Measurements from ENCODE around the gene CNRIP1. TPM values are rescaled to one million over a fixed set of nuclear protein-coding genes. Genes with fewer than 3 reads are reported as not detected.

The CNRIP1 gene, protein sequence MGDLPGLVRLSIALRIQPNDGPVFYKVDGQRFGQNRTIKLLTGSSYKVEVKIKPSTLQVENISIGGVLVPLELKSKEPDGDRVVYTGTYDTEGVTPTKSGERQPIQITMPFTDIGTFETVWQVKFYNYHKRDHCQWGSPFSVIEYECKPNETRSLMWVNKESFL
- total RNA-seq = 17.5 and 29.8 TPM in 2 replicates

DNA sequence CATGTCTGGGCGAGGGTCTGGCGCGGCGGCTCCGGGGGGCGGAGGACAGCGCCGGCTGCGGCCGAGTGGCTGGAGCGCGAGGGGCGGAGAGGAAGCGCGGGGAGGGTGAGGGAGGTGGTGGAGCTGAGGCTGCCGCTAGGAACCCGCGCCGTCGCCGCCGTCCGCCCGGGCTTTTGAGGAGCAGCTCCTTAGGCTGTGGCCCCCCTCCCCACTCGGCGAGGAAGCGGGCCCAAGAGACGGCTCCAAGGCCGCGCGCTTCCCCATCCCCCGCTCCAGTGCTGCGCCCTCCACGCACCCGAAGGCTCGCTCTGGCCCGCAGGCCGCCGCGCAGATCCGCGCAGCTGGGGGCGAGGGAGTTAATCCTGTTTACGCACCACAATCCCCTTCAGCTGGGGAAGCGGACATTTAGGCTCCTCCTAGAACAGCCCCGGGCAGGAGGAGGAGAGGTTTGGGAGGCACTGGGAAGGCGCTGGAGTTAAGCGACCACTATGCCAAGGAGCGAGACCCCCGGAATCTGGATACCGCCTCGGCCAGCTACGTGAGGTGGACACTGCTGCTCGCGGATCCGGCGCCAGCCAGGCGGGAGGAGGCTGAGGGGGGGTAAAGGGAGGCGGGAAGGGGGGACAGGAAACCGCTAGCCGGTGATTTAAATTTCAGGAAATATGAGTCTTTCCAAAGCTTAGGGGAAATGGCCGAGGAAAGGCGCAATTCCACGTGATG is at the start of gene CNRIP1:
Gene CNRIP1, minus strand, starts transcription at position 552 of the 720 bp plus-strand sequence. Its CDS starts 549 bp downstream, at position 3.
- no peak for DNase-seq (ENCODE audit: low read depth)
- peak within 1 kb of the TSS; percentile 75 for H3K4me3 ChIP-seq (ENCODE audit: low read depth, low read length)
- TF ChIP-seq, protein P1, sequence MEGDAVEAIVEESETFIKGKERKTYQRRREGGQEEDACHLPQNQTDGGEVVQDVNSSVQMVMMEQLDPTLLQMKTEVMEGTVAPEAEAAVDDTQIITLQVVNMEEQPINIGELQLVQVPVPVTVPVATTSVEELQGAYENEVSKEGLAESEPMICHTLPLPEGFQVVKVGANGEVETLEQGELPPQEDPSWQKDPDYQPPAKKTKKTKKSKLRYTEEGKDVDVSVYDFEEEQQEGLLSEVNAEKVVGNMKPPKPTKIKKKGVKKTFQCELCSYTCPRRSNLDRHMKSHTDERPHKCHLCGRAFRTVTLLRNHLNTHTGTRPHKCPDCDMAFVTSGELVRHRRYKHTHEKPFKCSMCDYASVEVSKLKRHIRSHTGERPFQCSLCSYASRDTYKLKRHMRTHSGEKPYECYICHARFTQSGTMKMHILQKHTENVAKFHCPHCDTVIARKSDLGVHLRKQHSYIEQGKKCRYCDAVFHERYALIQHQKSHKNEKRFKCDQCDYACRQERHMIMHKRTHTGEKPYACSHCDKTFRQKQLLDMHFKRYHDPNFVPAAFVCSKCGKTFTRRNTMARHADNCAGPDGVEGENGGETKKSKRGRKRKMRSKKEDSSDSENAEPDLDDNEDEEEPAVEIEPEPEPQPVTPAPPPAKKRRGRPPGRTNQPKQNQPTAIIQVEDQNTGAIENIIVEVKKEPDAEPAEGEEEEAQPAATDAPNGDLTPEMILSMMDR (conservative IDR thresholded peaks at IDR 0.05; ENCODE audit: low read depth, low read length) = no peak

DNA sequence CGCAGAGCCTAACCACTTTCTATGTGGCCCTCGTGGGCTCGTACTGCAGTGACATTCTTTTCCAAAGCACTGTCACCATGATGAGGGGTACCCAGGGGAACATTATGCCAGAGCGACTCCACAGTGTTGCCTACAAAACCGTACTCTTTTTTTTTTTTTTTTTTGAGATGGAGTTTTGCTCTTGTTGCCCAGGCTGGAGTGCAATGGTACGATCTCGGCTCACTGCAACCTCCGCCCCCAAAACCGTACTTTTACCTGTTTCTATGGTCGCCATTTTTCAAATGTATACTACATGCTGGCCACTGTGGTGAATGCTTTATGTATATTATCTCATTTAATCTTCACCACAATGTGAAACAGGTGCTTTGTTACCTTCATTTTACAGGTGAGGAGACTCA is 49.6 kb upstream of the CNRIP1 start:
- H3K4me3 ChIP-seq (ENCODE audit: low read depth, low read length) = no peak overlapping the region
- DNase-seq (ENCODE audit: low read depth) = no peak
- TF ChIP-seq, protein P1 (conservative IDR thresholded peaks at IDR 0.05; ENCODE audit: low read depth, low read length) = no peak

DNA sequence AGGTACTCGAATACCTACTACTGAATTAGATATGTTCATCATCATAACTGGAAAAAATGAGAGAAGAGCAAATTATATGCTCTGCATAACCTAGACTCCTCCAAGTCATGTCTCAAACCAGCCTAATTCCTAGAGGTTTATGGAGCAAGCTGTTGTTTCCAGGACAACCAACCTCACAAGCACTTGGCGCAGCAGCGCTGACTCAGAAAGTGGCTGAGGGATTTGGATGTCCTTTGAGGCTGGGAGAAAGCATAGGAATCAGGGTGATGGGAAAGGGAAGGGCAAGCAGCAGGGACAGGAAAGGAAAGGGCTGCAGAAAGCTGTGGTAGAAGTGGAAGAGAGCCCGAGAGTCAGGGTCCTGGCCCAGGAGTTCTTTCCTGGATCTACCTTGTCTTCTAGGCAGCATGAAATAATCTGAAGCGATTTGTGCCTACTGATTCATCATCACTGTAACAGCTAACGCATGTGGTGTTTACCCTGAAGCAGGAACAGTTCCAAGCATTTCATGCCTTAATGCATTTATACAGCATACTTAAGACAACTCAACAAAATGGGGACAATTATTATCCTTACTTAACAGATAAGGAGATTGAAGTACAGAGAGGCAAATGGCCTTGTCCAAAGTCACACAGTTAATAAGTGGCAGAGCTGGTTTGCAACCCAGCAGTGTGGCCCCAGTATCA is 49.0 kb upstream of the CNRIP1 start:
- peak; percentile 18 for DNase-seq (ENCODE audit: low read depth)
- no peak overlapping the region for H3K4me3 ChIP-seq (ENCODE audit: low read depth, low read length)
- TF ChIP-seq, protein P1 (conservative IDR thresholded peaks at IDR 0.05; ENCODE audit: low read depth, low read length) = no peak

DNA sequence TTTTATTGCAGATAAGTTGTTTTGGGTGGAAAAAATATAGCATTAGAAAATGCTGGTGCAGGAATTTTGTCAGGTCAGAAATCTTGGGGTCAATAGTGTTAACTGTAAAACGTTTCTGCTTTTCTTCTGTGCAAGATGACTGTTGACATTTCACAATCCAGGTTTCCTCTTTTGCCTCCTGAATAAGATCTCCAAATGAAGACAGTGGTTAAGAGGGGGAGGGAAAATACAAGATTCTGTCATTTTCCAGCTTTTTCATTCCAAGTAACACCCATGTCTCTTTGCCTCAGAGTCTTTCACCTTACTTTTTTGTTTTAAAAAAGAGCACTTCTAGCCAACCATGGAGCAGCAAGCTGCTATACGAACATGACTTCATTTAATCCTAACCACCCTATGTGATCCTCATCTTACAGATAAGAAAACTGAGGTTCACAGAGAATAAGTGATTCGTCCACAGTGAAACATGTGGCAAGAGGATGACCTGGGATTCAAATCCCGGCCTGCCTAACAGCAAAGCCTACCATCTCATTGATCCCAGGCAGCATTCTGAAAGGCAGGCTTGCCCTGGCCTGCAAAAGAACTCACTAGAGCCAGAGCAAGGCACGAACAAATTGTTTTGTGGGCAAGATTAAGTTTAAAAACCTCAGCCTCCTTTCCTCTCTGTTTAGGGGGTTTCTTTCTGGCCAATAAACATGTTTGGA is 48.4 kb upstream of the CNRIP1 start:
- H3K4me3 ChIP-seq (ENCODE audit: low read depth, low read length) = no peak overlapping the region
- TF ChIP-seq, protein P1 (conservative IDR thresholded peaks at IDR 0.05; ENCODE audit: low read depth, low read length) = no peak

DNA sequence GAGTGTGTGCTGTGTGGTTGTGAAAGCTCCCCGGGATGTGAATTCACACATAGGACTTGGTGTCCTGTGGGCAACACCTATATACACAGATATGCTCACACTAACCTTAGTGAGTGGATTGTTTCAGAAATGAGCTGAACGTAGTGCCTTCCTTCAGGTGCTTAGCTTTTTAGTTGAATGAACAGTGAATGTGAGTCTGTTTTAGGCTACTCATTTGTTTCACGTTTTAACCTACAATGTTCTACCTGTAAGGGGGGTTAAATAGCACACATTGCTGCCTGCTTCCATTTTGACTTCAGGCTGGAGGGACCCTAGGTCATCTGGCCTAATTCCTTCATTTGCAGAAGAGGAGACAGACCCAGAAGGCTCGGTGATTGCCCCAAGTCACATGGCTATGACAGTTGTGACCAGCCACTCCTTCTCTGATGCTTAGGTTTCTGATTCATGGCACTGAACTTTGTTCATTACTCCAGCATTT is 46.4 kb upstream of the CNRIP1 start:
- TF ChIP-seq, protein P1 (conservative IDR thresholded peaks at IDR 0.05; ENCODE audit: low read depth, low read length) = no peak
- H3K4me3 ChIP-seq (ENCODE audit: low read depth, low read length) = no peak overlapping the region
- no peak for DNase-seq (ENCODE audit: low read depth)

More for the DNA sequence above, 48.4 kb upstream of the CNRIP1 start:
- no peak for DNase-seq (ENCODE audit: low read depth)

DNA sequence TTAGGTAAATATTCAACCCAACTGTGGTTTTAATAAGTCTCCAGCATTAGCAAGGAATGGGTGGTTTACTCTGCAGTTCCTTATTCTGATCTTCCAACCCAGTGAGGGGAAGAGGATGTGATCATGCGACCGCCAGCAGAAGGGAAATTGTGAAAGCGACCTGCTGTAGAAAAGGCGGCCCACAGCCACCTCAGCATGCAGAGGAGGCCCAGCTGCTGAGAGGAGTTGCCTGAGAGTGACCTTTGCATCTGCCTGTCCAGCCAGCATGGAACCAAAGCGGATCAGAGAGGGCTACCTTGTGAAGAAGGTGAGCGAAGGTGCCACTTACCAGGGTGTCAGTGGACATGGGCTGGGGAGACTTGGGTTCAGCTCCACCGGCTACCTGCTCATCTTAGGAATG is 45.3 kb upstream of the CNRIP1 start, which contains the start of gene PLEK:
Gene PLEK, plus strand, starts transcription at position 196 of the 400 bp plus-strand sequence. Its CDS starts 70 bp downstream, at position 266.
- TF ChIP-seq, protein P1 (conservative IDR thresholded peaks at IDR 0.05; ENCODE audit: low read depth, low read length) = no peak
- DNase-seq (ENCODE audit: low read depth) = no peak
- H3K4me3 ChIP-seq (ENCODE audit: low read depth, low read length) = no peak within 1 kb of the TSS
